Mesenchymal stem cell (in vitro differentiated cells and primary cell): ENCODE results near the gene DGCR6L.
"Not testable (repeated sequence)": the region's sequence is repeated elsewhere in the genome, so short reads cannot be mapped to it uniquely, and the experiment has no call there.

Experiments used
- DNase-seq: peaks from one replicate; pipeline ENCODE4 v3.0.0-alpha.2; 2013
- H2AFZ ChIP-seq: one replicate; pipeline ENCODE4 v1.6.1; 2013; ENCODE audit warnings: low read depth, mild to moderate bottlenecking, control low read depth, inconsistent platforms, low read length, moderate library complexity
- H2AK5ac ChIP-seq: 2 replicates; pipeline ENCODE4 v1.6.1; 2013; ENCODE audit warnings: low read length, moderate library complexity, mild to moderate bottlenecking, inconsistent platforms; ENCODE audit not compliant: severe bottlenecking
- H2BK120ac ChIP-seq: one replicate; pipeline ENCODE4 v1.6.1; 2013; ENCODE audit warnings: low read depth, mild to moderate bottlenecking, inconsistent platforms, low read length, moderate library complexity
- H2BK12ac ChIP-seq, 2 experiments: one replicate each; pipeline ENCODE4 v1.6.1; 2013; ENCODE audit warnings: inconsistent platforms in 2 of 2, low read length in 2 of 2, mild to moderate bottlenecking in 2 of 2, moderate library complexity in 2 of 2, control low read depth in 1 of 2
- H2BK15ac ChIP-seq: one replicate; pipeline ENCODE4 v1.6.1; 2013; ENCODE audit warnings: mild to moderate bottlenecking, low read depth, inconsistent platforms; ENCODE audit not compliant: poor library complexity, severe bottlenecking
- H2BK5ac ChIP-seq: 2 replicates; pipeline ENCODE4 v1.6.1; 2013; ENCODE audit warnings: low read depth, mild to moderate bottlenecking, low read length, control low read depth, inconsistent platforms; ENCODE audit not compliant: poor library complexity, severe bottlenecking
- H3K14ac ChIP-seq, 2 experiments: one replicate each; pipeline ENCODE4 v1.6.1; 2013; ENCODE audit warnings: inconsistent platforms in 2 of 2, low read length in 2 of 2, control low read depth in 1 of 2, mild to moderate bottlenecking in 1 of 2, moderate library complexity in 1 of 2
- H3K18ac ChIP-seq, 2 experiments: one replicate each; pipeline ENCODE4 v1.6.1; 2013; ENCODE audit warnings: inconsistent platforms in 2 of 2, low read length in 2 of 2, control low read depth in 1 of 2, low read depth in 1 of 2, mild to moderate bottlenecking in 1 of 2
- H3K23ac ChIP-seq, 2 experiments: one replicate each; pipeline ENCODE4 v1.6.1; 2013; ENCODE audit warnings: inconsistent platforms in 2 of 2, low read length in 2 of 2, mild to moderate bottlenecking in 2 of 2, moderate library complexity in 2 of 2, control low read depth in 1 of 2
- H3K27ac ChIP-seq: 2 replicates; pipeline ENCODE4 v1.5.1; 2013; ENCODE audit warnings: mild to moderate bottlenecking, moderate library complexity, low read length, control low read depth, inconsistent platforms; ENCODE audit not compliant: poor library complexity, severe bottlenecking
- H3K27me3 ChIP-seq, 2 experiments: 2 replicates each; pipeline versions ENCODE4 v1.6.1 to v1.7.0; 2013; ENCODE audit warnings: low read length in 2 of 2, mild to moderate bottlenecking in 2 of 2, moderate library complexity in 2 of 2, control low read depth in 1 of 2, inconsistent platforms in 1 of 2; ENCODE audit not compliant: control insufficient read depth in 1 of 2, insufficient read depth in 1 of 2
- H3K36me3 ChIP-seq, 2 experiments: 2 replicates each; pipeline versions ENCODE4 v1.6.1 to v1.7.0; 2013; ENCODE audit warnings: low read length in 2 of 2, control low read depth in 1 of 2, inconsistent platforms in 1 of 2, low read depth in 1 of 2, mild to moderate bottlenecking in 1 of 2; ENCODE audit not compliant: insufficient read depth in 2 of 2, control insufficient read depth in 1 of 2
- H3K4ac ChIP-seq, 2 experiments: one replicate each; pipeline ENCODE4 v1.6.1; 2013; ENCODE audit warnings: inconsistent platforms in 2 of 2, low read length in 2 of 2, mild to moderate bottlenecking in 2 of 2, moderate library complexity in 2 of 2, control low read depth in 1 of 2, low read depth in 1 of 2
- H3K4me1 ChIP-seq: 2 replicates; pipeline ENCODE4 v1.6.1; 2013; ENCODE audit warnings: low read depth, low read length, control low read depth; ENCODE audit not compliant: control insufficient read depth, insufficient read depth
- H3K4me2 ChIP-seq: 2 replicates; pipeline ENCODE4 v1.6.1; 2013; ENCODE audit warnings: low read length, mild to moderate bottlenecking, inconsistent platforms; ENCODE audit not compliant: poor library complexity, severe bottlenecking
- H3K4me3 ChIP-seq, 2 experiments: 2 replicates each; pipeline versions ENCODE4 v1.5.1 to v1.7.0; 2013; ENCODE audit warnings: low read length in 2 of 2, mild to moderate bottlenecking in 2 of 2, control low read depth in 1 of 2, low read depth in 1 of 2; ENCODE audit not compliant: insufficient read depth in 1 of 2
- H3K79me1 ChIP-seq: replicated peaks from 2 replicates; pipeline ENCODE4 v1.6.1; 2013; ENCODE audit warnings: mild to moderate bottlenecking, control low read depth, low read length, inconsistent platforms; ENCODE audit not compliant: poor library complexity, severe bottlenecking
- H3K9ac ChIP-seq: 2 replicates; pipeline ENCODE4 v1.7.0; 2013; ENCODE audit warnings: mild to moderate bottlenecking, low read length, moderate library complexity
- H3K9me3 ChIP-seq: 2 replicates; pipeline ENCODE4 v1.7.0; 2013; ENCODE audit warnings: mild to moderate bottlenecking, low read length; ENCODE audit not compliant: control insufficient read depth
- H4K8ac ChIP-seq: one replicate; pipeline ENCODE4 v1.6.1; 2013; ENCODE audit warnings: inconsistent platforms, mild to moderate bottlenecking, low read length, moderate library complexity
- H4K91ac ChIP-seq: one replicate; pipeline ENCODE4 v1.6.1; 2013; ENCODE audit warnings: mild to moderate bottlenecking, low read length, inconsistent platforms
- WGBS: methylation state at CpG from one replicate; pipeline ENCODE4 v1.1.7; 2013; ENCODE audit warnings: mixed read lengths; 5-methylcytosine and 5-hydroxymethylcytosine counted together

DGCR6L gene

GRCh38 chr22:20270190-20271113 lies 49.4 kb downstream of the DGCR6L start:
- H2BK5ac ChIP-seq, H2BK15ac ChIP-seq, H4K91ac ChIP-seq, H3K9me3 ChIP-seq, H2BK12ac ChIP-seq, H4K8ac ChIP-seq, H3K4me2 ChIP-seq, H3K79me1 ChIP-seq, H3K4ac ChIP-seq, DNase-seq, H3K9ac ChIP-seq, H3K23ac ChIP-seq, H2AK5ac ChIP-seq, H2BK120ac ChIP-seq, H3K36me3 ChIP-seq, H3K18ac ChIP-seq, H3K27ac ChIP-seq, H3K4me3 ChIP-seq, H2AFZ ChIP-seq, H3K14ac ChIP-seq: not testable (repeated sequence)
- WGBS = 61% methylated on average over 20 of the region's 23 CpGs
- Histone ChIP-seq H3K27me3 (peaks cover 0 to 24% of the 10 kb centered on the region in 2 experiments), H3K4me1 (peaks cover 15% of the 10 kb centered on the region)

- not testable (repeated sequence) for H4K91ac ChIP-seq, H3K14ac ChIP-seq, H3K9me3 ChIP-seq, H4K8ac ChIP-seq, H3K36me3 ChIP-seq, H3K4ac ChIP-seq, H2AK5ac ChIP-seq, H2BK120ac ChIP-seq, H3K79me1 ChIP-seq, H3K18ac ChIP-seq, H2BK5ac ChIP-seq, H3K4me2 ChIP-seq, H3K27ac ChIP-seq, H2AFZ ChIP-seq, H3K4me3 ChIP-seq, DNase-seq, H2BK15ac ChIP-seq, H3K23ac ChIP-seq, H2BK12ac ChIP-seq, H3K9ac ChIP-seq
- H3K27me3 ChIP-seq = peaks cover 0 to 24% of the 10 kb centered on the region in 2 experiments
- WGBS = 84% methylated on average over 8 of the region's 8 CpGs
- peaks cover 21% of the 10 kb centered on the region for H3K4me1 ChIP-seq
Measured at GRCh38 chr22:20269673-20270072, 50.2 kb downstream of the DGCR6L start.

- not testable (repeated sequence) for H2BK5ac ChIP-seq, H2BK12ac ChIP-seq, H3K9ac ChIP-seq, H3K9me3 ChIP-seq, H2BK120ac ChIP-seq, H3K36me3 ChIP-seq, H3K4ac ChIP-seq, H3K79me1 ChIP-seq, H2AFZ ChIP-seq, H3K4me3 ChIP-seq, H3K23ac ChIP-seq, H3K14ac ChIP-seq, H2AK5ac ChIP-seq, H3K18ac ChIP-seq, H4K8ac ChIP-seq, H4K91ac ChIP-seq, H2BK15ac ChIP-seq, H3K4me2 ChIP-seq, H3K27ac ChIP-seq, DNase-seq
- peaks cover 24% of the 10 kb centered on the region for H3K4me1 ChIP-seq
- 88% methylated on average over 3 of the region's 4 CpGs for WGBS
- peaks cover 0 to 24% of the 10 kb centered on the region in 2 experiments for H3K27me3 ChIP-seq
Measured at GRCh38 chr22:20269201-20269600, 50.7 kb downstream of the DGCR6L start.

- peaks cover 29% of the 10 kb centered on the region for H3K4me1 ChIP-seq
Measured at GRCh38 chr22:20268279-20269012, 51.4 kb downstream of the DGCR6L start, which contains the start of gene RTN4R. Gene RTN4R, minus strand, starts transcription at chr22:20268318. Its CDS starts 226 bp downstream, at chr22:20268092.

More at GRCh38 chr22:20268279-20269012, 51.4 kb downstream of the DGCR6L start, which contains the start of gene RTN4R:
- Histone ChIP-seq H3K4me2 (peak within 1 kb of the TSS; percentile 97), H2AK5ac (no peak within 1 kb of the TSS), H3K27me3 (peaks cover 0 to 24% of the 10 kb centered on the region in 2 experiments), H3K9me3 (no peaks in the 10 kb centered on the region), H3K9ac (no peak within 1 kb of the TSS), H2BK15ac (no peak within 1 kb of the TSS), H3K14ac (no peak within 1 kb of the TSS), H3K27ac (no peak within 1 kb of the TSS), H3K4me3 (peak within 1 kb of the TSS in 1 of 2 experiments; percentile 50), H3K79me1 (no peaks in the 10 kb centered on the region), H3K18ac (no peak within 1 kb of the TSS), H3K4ac (no peak within 1 kb of the TSS), H4K91ac (no peak within 1 kb of the TSS), H4K8ac (no peak within 1 kb of the TSS), H2BK12ac (no peak within 1 kb of the TSS), H2BK120ac (no peak within 1 kb of the TSS), H3K23ac (no peak within 1 kb of the TSS), H3K36me3 (no peaks in the 10 kb centered on the region), H2BK5ac (no peak within 1 kb of the TSS), H2AFZ (no peak within 1 kb of the TSS)
- peak; percentile 43 for DNase-seq
- WGBS = 27% methylated on average over 32 of the region's 58 CpGs
